Loucy (cell line): ENCODE measurements around the gene PBXIP1.
A peak's percentile ranks its signal among the peaks of the same experiment; 100 is the strongest.

Experiments
- H2AFZ ChIP-seq: fragments of 200-600 bp; sonication (generic); 2 replicates; pipeline ENCODE4 v1.6.0; 2016; ENCODE audit warnings: antibody characterized with exemption, mild to moderate bottlenecking, low read length, moderate library complexity
- H3F3A ChIP-seq: fragments of 200-600 bp; 2 replicates; pipeline ENCODE4 v1.6.0; 2016; ENCODE audit warnings: antibody characterized with exemption, low read depth, mild to moderate bottlenecking
- H3K27me3 ChIP-seq: fragments of 200-600 bp; sonication (generic); 2 replicates; pipeline ENCODE4 v1.6.1; 2014; ENCODE audit warnings: low read length, mild to moderate bottlenecking; ENCODE audit not compliant: insufficient read depth, poor library complexity, severe bottlenecking
- H3K36me3 ChIP-seq: fragments of 200-600 bp; sonication (generic); 2 replicates; pipeline ENCODE4 v1.6.1; 2016; ENCODE audit warnings: low read length; ENCODE audit not compliant: insufficient read depth
- H3K4me1 ChIP-seq: fragments of 200-600 bp; sonication (generic); 2 replicates; pipeline ENCODE4 v1.5.1; 2014; ENCODE audit warnings: low read length, mild to moderate bottlenecking; ENCODE audit not compliant: insufficient read depth, poor library complexity, severe bottlenecking
- H3K4me2 ChIP-seq: fragments of 200-600 bp; sonication (generic); 2 replicates; pipeline ENCODE4 v1.6.0; 2014; ENCODE audit warnings: antibody characterized with exemption, low read length, low read depth, mild to moderate bottlenecking; ENCODE audit not compliant: poor library complexity, severe bottlenecking
- H3K4me3 ChIP-seq: fragments of 200-600 bp; sonication (generic); 2 replicates; pipeline ENCODE4 v1.5.1; 2014; ENCODE audit warnings: low read length, mild to moderate bottlenecking, mixed read lengths; ENCODE audit not compliant: poor library complexity, severe bottlenecking
- H3K79me2 ChIP-seq: fragments of 200-600 bp; sonication (generic); 2 replicates; pipeline ENCODE4 v1.6.1; 2014; ENCODE audit warnings: low read length; ENCODE audit not compliant: insufficient read depth
- H3K9ac ChIP-seq: fragments of 200-600 bp; sonication (generic); 2 replicates; pipeline ENCODE4 v1.6.0; 2014; ENCODE audit warnings: mild to moderate bottlenecking, low read depth, low read length, moderate library complexity; ENCODE audit not compliant: poor library complexity, severe bottlenecking
- H3K9me2 ChIP-seq: fragments of 200-600 bp; sonication (generic); replicated peaks from 2 replicates; pipeline ENCODE4 v1.6.1; 2016; ENCODE audit warnings: low read depth, low read length, mixed read lengths
- H3K9me3 ChIP-seq: fragments of 200-600 bp; sonication (generic); 2 replicates; pipeline ENCODE4 v1.6.1; 2014; ENCODE audit warnings: mild to moderate bottlenecking, antibody characterized with exemption, low read length, low read depth; ENCODE audit not compliant: insufficient read depth
- H4K20me1 ChIP-seq: fragments of 200-600 bp; sonication (generic); 2 replicates; pipeline ENCODE4 v1.6.0; 2014; ENCODE audit warnings: antibody characterized with exemption, low read length, mild to moderate bottlenecking; ENCODE audit not compliant: insufficient read depth, poor library complexity, severe bottlenecking
- CTCF ChIP-seq: fragments of 200-600 bp; sonication (generic); conservative IDR thresholded peaks from 2 replicates; pipeline ENCODE4 v1.5.1; 2014; ENCODE audit warnings: mild to moderate bottlenecking, antibody characterized with exemption, low read length
- EZH2phosphoT487 ChIP-seq: fragments of 200-600 bp; IDR thresholded peaks from 2 replicates; pipeline ENCODE4 v1.6.1; 2018; ENCODE audit warnings: antibody characterized with exemption, mild to moderate bottlenecking, moderate library complexity, borderline replicate concordance

PBXIP1 gene

GRCh38 chr1:154959426-154959780 is 3.5 kb upstream of the PBXIP1 start:
- Histone ChIP-seq H4K20me1 (peaks cover 24% of the 10 kb centered on the region), H3K9ac (no peak overlapping the region), H3K9me3 (no peaks in the 10 kb centered on the region), H3F3A (peaks cover 7% of the 10 kb centered on the region; the same call in 1 of the 2 replicates), H3K79me2 (peaks cover 76% of the 10 kb centered on the region), H3K9me2 (no peaks in the 10 kb centered on the region), H3K27me3 (no peaks in the 10 kb centered on the region), H3K4me1 (peaks cover 46% of the 10 kb centered on the region), H3K4me2 (peak overlapping the region; percentile 84), H2AFZ (no peak overlapping the region), H3K4me3 (no peak overlapping the region), H3K36me3 (peaks cover 11% of the 10 kb centered on the region; the same call in 1 of the 2 replicates)
- TF ChIP-seq CTCF: no peak
- TF ChIP-seq EZH2phosphoT487: no peak

GRCh38 chr1:154958681-154959425 is 3.0 kb upstream of the PBXIP1 start:
- peaks cover 24% of the 10 kb centered on the region for H4K20me1 ChIP-seq
- H3K36me3 ChIP-seq: peaks cover 9% of the 10 kb centered on the region; the same call in 1 of the 2 replicates
- no peaks in the 10 kb centered on the region for H3K9me3 ChIP-seq
- H3K9ac ChIP-seq: no peak overlapping the region
- TF ChIP-seq EZH2phosphoT487 (no peak), CTCF (no peak)
- H3K4me3 ChIP-seq: no peak overlapping the region
- peaks cover 82% of the 10 kb centered on the region for H3K79me2 ChIP-seq
- peaks cover 52% of the 10 kb centered on the region for H3K4me1 ChIP-seq
- no peaks in the 10 kb centered on the region for H3K9me2 ChIP-seq
- H2AFZ ChIP-seq: no peak overlapping the region
- H3K27me3 ChIP-seq: no peaks in the 10 kb centered on the region
- H3K4me2 ChIP-seq: no peak overlapping the region
- peaks cover 7% of the 10 kb centered on the region; the same call in 1 of the 2 replicates for H3F3A ChIP-seq

- Histone ChIP-seq H3K9ac (no peak overlapping the region), H3K27me3 (no peaks in the 10 kb centered on the region), H3K4me3 (no peak overlapping the region), H4K20me1 (peaks cover 24% of the 10 kb centered on the region), H3K9me2 (no peaks in the 10 kb centered on the region), H3K36me3 (peaks cover 1% of the 10 kb centered on the region; the same call in 1 of the 2 replicates), H3K9me3 (no peaks in the 10 kb centered on the region), H3F3A (peaks cover 7% of the 10 kb centered on the region; the same call in 1 of the 2 replicates), H3K4me2 (no peak overlapping the region), H3K4me1 (peaks cover 60% of the 10 kb centered on the region), H2AFZ (no peak overlapping the region), H3K79me2 (peaks cover 82% of the 10 kb centered on the region)
- no peak for TF ChIP-seq CTCF
- TF ChIP-seq EZH2phosphoT487: no peak
Observed at GRCh38 chr1:154958036-154958435, 2.1 kb upstream of the PBXIP1 start.
